Activated naive CD8-positive, alpha-beta T cell treated with anti-CD3 and anti-CD28 coated beads, Interleukin-2, amount 10 ng/mL, durations not matched to agents 7 days and 5 days (primary cell): ENCODE measurements around the gene KDM7A. TPM values are rescaled to one million over a fixed set of nuclear protein-coding genes. Genes with fewer than 3 reads are reported as not detected.

Experiments
- ATAC-seq: fragments of 150-1000 bp; cut with Tn5 transposase; one replicate; pipeline ENCODE4 v1.10.0; 2021; ENCODE audit warnings: low read depth, moderate library complexity
- POLR2A ChIA-PET: fragments of 350-600 bp; sonication (Branson Sonifier 250); formaldehyde crosslinking; loops from one replicate; lab custom pipeline; 2021; ENCODE audit warnings: antibody characterized with exemption; lab: Charles Lee
- DNase-seq: peaks from one replicate; pipeline ENCODE4 v3.0.0; 2021
- H3K27ac Mint-ChIP-seq: one replicate; pipeline ENCODE4 v1.8.0; 2022; ENCODE audit warnings: mild to moderate bottlenecking, mixed read lengths
- H3K27me3 Mint-ChIP-seq: one replicate; pipeline ENCODE4 v1.8.0; 2022; ENCODE audit warnings: mild to moderate bottlenecking, moderate library complexity, mixed read lengths
- H3K36me3 Mint-ChIP-seq: one replicate; pipeline ENCODE4 v1.8.0; 2021; ENCODE audit warnings: mild to moderate bottlenecking, mixed read lengths
- H3K4me1 Mint-ChIP-seq: one replicate; pipeline ENCODE4 v1.8.0; 2021; ENCODE audit warnings: mixed read lengths
- H3K4me3 Mint-ChIP-seq: one replicate; pipeline ENCODE4 v1.8.0; 2022; ENCODE audit warnings: mild to moderate bottlenecking, moderate library complexity, mixed read lengths
- H3K9me3 Mint-ChIP-seq: one replicate; pipeline ENCODE4 v1.8.0; 2021; ENCODE audit warnings: mixed read lengths
- total RNA-seq, 2 experiments: library from RNA; stranded (reverse); gene quantifications; one replicate each; pipeline ENCODE4 v1.2.3, GENCODE V29; 2021

The KDM7A gene
- total RNA-seq, 2 experiments from 2014 or later = 20.5 to 21.2 TPM

GRCh38 chr7:140060788-140061606, 115.8 kb downstream of the KDM7A start:
- POLR2A ChIA-PET = no interaction called here
- Mint-ChIP-seq H3K9me3 (peaks cover 5% of the 10 kb centered on the region), H3K4me1 (peaks cover 47% of the 10 kb centered on the region), H3K27ac (peak overlapping the region; percentile 95), H3K27me3 (no peaks in the 10 kb centered on the region), H3K4me3 (peak overlapping the region; percentile 95), H3K36me3 (peaks cover 35% of the 10 kb centered on the region)
- ATAC-seq (no peak), DNase-seq (no peak)

GRCh38 chr7:140060243-140060630, 116.5 kb downstream of the KDM7A start:
- POLR2A ChIA-PET = interaction anchor here (1.4 kb wide), 1 partner anchor 117 kb away, joined by 4 read pairs; the partner anchor contains the start of gene KDM7A
- DNase-seq (no peak), ATAC-seq (no peak)
- no peaks in the 10 kb centered on the region for H3K9me3 Mint-ChIP-seq
- H3K27me3 Mint-ChIP-seq = no peaks in the 10 kb centered on the region
- peak overlapping the region; percentile 95 for H3K27ac Mint-ChIP-seq
- H3K4me3 Mint-ChIP-seq = peak overlapping the region; percentile 95
- H3K36me3 Mint-ChIP-seq = peaks cover 31% of the 10 kb centered on the region
- peaks cover 54% of the 10 kb centered on the region for H3K4me1 Mint-ChIP-seq

- Mint-ChIP-seq H3K27ac (peak overlapping the region; percentile 74), H3K27me3 (no peaks in the 10 kb centered on the region), H3K4me3 (peak overlapping the region; percentile 95), H3K36me3 (peaks cover 35% of the 10 kb centered on the region), H3K4me1 (peaks cover 57% of the 10 kb centered on the region), H3K9me3 (no peaks in the 10 kb centered on the region)
- POLR2A ChIA-PET = interaction anchor here (1.4 kb wide), 1 partner anchor 118 kb away, joined by 4 read pairs; the partner anchor contains the start of gene KDM7A
- DNase-seq = no peak
- ATAC-seq = no peak
Observed at GRCh38 chr7:140059273-140060242, 117.2 kb downstream of the KDM7A start.

- no peaks in the 10 kb centered on the region for H3K27me3 Mint-ChIP-seq
- POLR2A ChIA-PET = no interaction called here
- ATAC-seq = no peak
- H3K36me3 Mint-ChIP-seq = peaks cover 40% of the 10 kb centered on the region
- DNase-seq = no peak
- H3K4me1 Mint-ChIP-seq = peaks cover 63% of the 10 kb centered on the region
- peak overlapping the region; percentile 63 for H3K4me3 Mint-ChIP-seq
- H3K27ac Mint-ChIP-seq = peak overlapping the region; percentile 44
- H3K9me3 Mint-ChIP-seq = no peaks in the 10 kb centered on the region
Observed at GRCh38 chr7:140058517-140058916, 118.3 kb downstream of the KDM7A start.

- ATAC-seq = no peak
- H3K36me3 Mint-ChIP-seq = peaks cover 49% of the 10 kb centered on the region
Observed at GRCh38 chr7:140057143-140057535, 119.6 kb downstream of the KDM7A start.

GRCh38 chr7:140056431-140057142, 120.2 kb downstream of the KDM7A start:
- POLR2A ChIA-PET = no interaction called here
- peaks cover 66% of the 10 kb centered on the region for H3K4me1 Mint-ChIP-seq
- peaks cover 51% of the 10 kb centered on the region for H3K36me3 Mint-ChIP-seq

More at GRCh38 chr7:140057143-140057535, 119.6 kb downstream of the KDM7A start:
- Mint-ChIP-seq H3K27me3 (no peaks in the 10 kb centered on the region), H3K27ac (no peak overlapping the region), H3K9me3 (no peaks in the 10 kb centered on the region), H3K4me3 (no peak overlapping the region), H3K4me1 (peaks cover 67% of the 10 kb centered on the region)
- POLR2A ChIA-PET = no interaction called here
- no peak for DNase-seq

GRCh38 chr7:140055833-140056232, 121.0 kb downstream of the KDM7A start:
- H3K36me3 Mint-ChIP-seq = peaks cover 46% of the 10 kb centered on the region
- H3K4me1 Mint-ChIP-seq = peaks cover 60% of the 10 kb centered on the region
- no peak overlapping the region for H3K4me3 Mint-ChIP-seq
- ATAC-seq = no peak
- H3K27me3 Mint-ChIP-seq = no peaks in the 10 kb centered on the region
- H3K27ac Mint-ChIP-seq = peak overlapping the region; percentile 2
- no peaks in the 10 kb centered on the region for H3K9me3 Mint-ChIP-seq
- POLR2A ChIA-PET = no interaction called here
- DNase-seq = no peak

More at GRCh38 chr7:140056431-140057142, 120.2 kb downstream of the KDM7A start:
- no peak overlapping the region for H3K4me3 Mint-ChIP-seq
- H3K9me3 Mint-ChIP-seq = no peaks in the 10 kb centered on the region
- no peak overlapping the region for H3K27ac Mint-ChIP-seq
- DNase-seq (no peak), ATAC-seq (no peak)
- H3K27me3 Mint-ChIP-seq = no peaks in the 10 kb centered on the region

GRCh38 chr7:140054751-140055150, 122.0 kb downstream of the KDM7A start:
- DNase-seq (no peak), ATAC-seq (no peak)
- H3K4me3 Mint-ChIP-seq = no peak overlapping the region
- no peaks in the 10 kb centered on the region for H3K27me3 Mint-ChIP-seq
- no peaks in the 10 kb centered on the region for H3K9me3 Mint-ChIP-seq
- peaks cover 49% of the 10 kb centered on the region for H3K4me1 Mint-ChIP-seq
- peak overlapping the region; percentile 13 for H3K27ac Mint-ChIP-seq
- POLR2A ChIA-PET = interaction anchor here (0.7 kb wide), 1 partner anchor 419 kb away, joined by 3 read pairs; no protein-coding TSS in a partner anchor
- peaks cover 41% of the 10 kb centered on the region for H3K36me3 Mint-ChIP-seq

GRCh38 chr7:140053812-140054539, 122.8 kb downstream of the KDM7A start:
- Mint-ChIP-seq H3K4me1 (peaks cover 41% of the 10 kb centered on the region), H3K36me3 (peaks cover 35% of the 10 kb centered on the region), H3K27ac (peak overlapping the region; percentile 64), H3K27me3 (no peaks in the 10 kb centered on the region), H3K4me3 (peak overlapping the region; percentile 17), H3K9me3 (no peaks in the 10 kb centered on the region)
- ATAC-seq (no peak), DNase-seq (no peak)
- POLR2A ChIA-PET = interaction anchor here (0.5 kb wide), 1 partner anchor 344 kb away, joined by 3 read pairs; the partner anchor contains the start of gene SLC37A3

GRCh38 chr7:140051820-140052219, 125.0 kb downstream of the KDM7A start:
- Mint-ChIP-seq H3K27ac (no peak overlapping the region), H3K9me3 (no peaks in the 10 kb centered on the region), H3K36me3 (peaks cover 35% of the 10 kb centered on the region), H3K4me3 (no peak overlapping the region), H3K27me3 (no peaks in the 10 kb centered on the region), H3K4me1 (peaks cover 32% of the 10 kb centered on the region)
- POLR2A ChIA-PET = no interaction called here
- ATAC-seq (no peak), DNase-seq (no peak)

- peaks cover 32% of the 10 kb centered on the region for H3K36me3 Mint-ChIP-seq
- H3K27ac Mint-ChIP-seq = no peak overlapping the region
- ATAC-seq = no peak
- H3K4me3 Mint-ChIP-seq = no peak overlapping the region
- POLR2A ChIA-PET = no interaction called here
- no peaks in the 10 kb centered on the region for H3K9me3 Mint-ChIP-seq
- peaks cover 22% of the 10 kb centered on the region for H3K4me1 Mint-ChIP-seq
- H3K27me3 Mint-ChIP-seq = no peaks in the 10 kb centered on the region
- no peak for DNase-seq
Observed at GRCh38 chr7:140050100-140050499, 126.7 kb downstream of the KDM7A start.

GRCh38 chr7:140049339-140050024, 127.3 kb downstream of the KDM7A start:
- Mint-ChIP-seq H3K27me3 (no peaks in the 10 kb centered on the region), H3K27ac (no peak overlapping the region), H3K9me3 (no peaks in the 10 kb centered on the region), H3K4me3 (no peak overlapping the region), H3K4me1 (peaks cover 18% of the 10 kb centered on the region), H3K36me3 (peaks cover 27% of the 10 kb centered on the region)
- POLR2A ChIA-PET = no interaction called here
- ATAC-seq (no peak), DNase-seq (no peak)
